ENCODE results near the gene EEF1AKMT3. TPM values are rescaled to one million over a fixed set of nuclear protein-coding genes. Genes with fewer than 3 reads are reported as not detected.

Gene EEF1AKMT3
- total and polyA plus RNA-seq, 12 donors, result 1.1 to 2.6 (median 1.5) TPM

GRCh38 chr12:57807285-57807684, 34.9 kb downstream of the EEF1AKMT3 start:
- H3K36me3 ChIP-seq, result peaks cover 0 to 100% (median 36%) of the 10 kb centered on the region in 9 donors
- no peak for TF ChIP-seq CTCF (IDR thresholded peaks at IDR 0.05)

GRCh38 chr12:57808351-57808750, 35.9 kb downstream of the EEF1AKMT3 start:
- peaks cover 0 to 100% (median 31%) of the 10 kb centered on the region in 9 donors for H3K36me3 ChIP-seq
- ATAC-seq (no peak), DNase-seq (no peak)
- 86 to 88% methylated on average over 5 of the region's 5 CpGs for WGBS, 2 donors
- peaks cover 0 to 7% (median 4%) of the 10 kb centered on the region in 9 donors for H3K4me1 ChIP-seq
- H3K9me3 ChIP-seq, result no peaks in the 10 kb centered on the region
- TF ChIP-seq CTCF (IDR thresholded peaks at IDR 0.05), result no peak
- H3K4me3 ChIP-seq, result no peak overlapping the region
- intact Hi-C loops (cut with DNase I), result loop anchor here in 2 of 10 donors (10.0 kb wide), 1 partner anchor 96 kb away; no protein-coding TSS in a partner anchor
- H3K27me3 ChIP-seq, result no peaks in the 10 kb centered on the region
- no peak overlapping the region for H3K27ac ChIP-seq

More at GRCh38 chr12:57807285-57807684, 34.9 kb downstream of the EEF1AKMT3 start:
- WGBS, 2 donors, result 90 to 93% methylated on average over 9 of the region's 9 CpGs
- H3K4me1 ChIP-seq, result peaks cover 0 to 8% (median 5%) of the 10 kb centered on the region in 9 donors
- ATAC-seq, result no peak
- H3K9me3 ChIP-seq, result no peaks in the 10 kb centered on the region
- no peaks in the 10 kb centered on the region for H3K27me3 ChIP-seq
- no peak overlapping the region for H3K4me3 ChIP-seq
- intact Hi-C loops (cut with DNase I), result loop anchor here in 2 of 10 donors (10.0 kb wide), 1 partner anchor 98 kb away; no protein-coding TSS in a partner anchor
- no peak overlapping the region for H3K27ac ChIP-seq
- DNase-seq, result no peak

DNA sequence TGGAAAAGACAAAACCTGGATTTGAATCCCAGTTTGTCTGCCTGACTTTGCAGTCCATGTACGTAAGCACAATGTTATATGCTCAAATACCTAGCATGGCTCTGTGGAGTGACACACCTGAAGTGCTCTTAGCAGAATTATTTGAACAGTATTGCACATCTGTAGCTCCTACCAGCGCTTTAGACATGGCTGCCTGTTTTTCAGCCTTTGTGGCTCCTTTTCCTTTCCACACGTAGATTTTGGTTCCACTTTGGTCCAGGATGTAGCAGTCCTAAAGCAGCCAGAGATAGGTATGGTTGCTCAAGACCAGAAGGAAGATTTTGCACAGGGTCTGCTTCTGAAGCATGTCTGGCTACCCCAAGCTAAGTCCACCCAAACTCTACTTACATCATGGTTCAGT, 37.0 kb downstream of the EEF1AKMT3 start:
- DNase-seq, result no peak
- no peaks in the 10 kb centered on the region for H3K9me3 ChIP-seq
- H3K4me1 ChIP-seq, result peaks cover 1 to 7% (median 5%) of the 10 kb centered on the region in 9 donors
- intact Hi-C loops (cut with DNase I), result loop anchor here in 2 of 10 donors (10.0 kb wide), 1 partner anchor 95 kb away; no protein-coding TSS in a partner anchor
- H3K27ac ChIP-seq, result no peak overlapping the region
- H3K36me3 ChIP-seq, result peaks cover 0 to 96% (median 30%) of the 10 kb centered on the region in 9 donors
- no peak overlapping the region for H3K4me3 ChIP-seq
- WGBS, 2 donors, result 90 to 94% methylated on average over 3 of the region's 3 CpGs
- H3K27me3 ChIP-seq, result no peaks in the 10 kb centered on the region
- TF ChIP-seq CTCF (IDR thresholded peaks at IDR 0.05), result no peak
- ATAC-seq, result no peak

DNA sequence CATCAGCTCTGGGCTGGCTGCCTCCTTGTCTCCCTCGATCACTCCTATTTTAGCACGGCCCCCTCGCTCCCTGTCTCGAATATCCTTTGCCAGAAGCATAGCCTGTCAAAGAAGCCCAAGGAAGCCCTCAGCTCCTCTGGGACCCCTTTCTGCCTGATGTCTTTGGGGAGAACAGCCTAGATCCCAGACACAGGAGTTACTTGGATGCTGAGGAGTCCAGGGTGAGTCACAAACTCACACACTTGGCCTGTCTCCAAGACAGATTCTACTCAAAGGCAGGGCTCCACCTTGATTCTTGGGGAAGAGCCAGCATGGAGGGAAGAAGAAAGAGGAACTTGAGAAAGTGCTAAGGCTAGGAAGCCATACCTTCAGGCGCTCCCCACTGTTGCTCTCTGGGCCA, 38.0 kb downstream of the EEF1AKMT3 start:
- TF ChIP-seq CTCF (IDR thresholded peaks at IDR 0.05), result no peak
- no peaks in the 10 kb centered on the region for H3K9me3 ChIP-seq
- WGBS, 2 donors, result 90% methylated on average over 5 of the region's 5 CpGs
- peaks cover 0 to 90% (median 25%) of the 10 kb centered on the region in 9 donors for H3K36me3 ChIP-seq
- H3K27me3 ChIP-seq, result no peaks in the 10 kb centered on the region
- no peak overlapping the region for H3K4me3 ChIP-seq
- H3K27ac ChIP-seq, result no peak overlapping the region
- peaks cover 6 to 18% (median 15%) of the 10 kb centered on the region in 9 donors for H3K4me1 ChIP-seq
- ATAC-seq (no peak), DNase-seq (no peak)
- intact Hi-C loops (cut with DNase I), result no loop called here
